Mesendoderm (in vitro differentiated cells): Measurements from ENCODE around the gene AP2S1.
A peak's percentile ranks its signal among the peaks of the same experiment; 100 is the strongest.

Source experiments
- DNase-seq: peaks from one replicate; pipeline ENCODE4 v3.0.0; 2013
- H2AK5ac ChIP-seq: 2 replicates; pipeline ENCODE4 v1.6.1; 2013; ENCODE audit warnings: low read length, inconsistent platforms
- H2BK120ac ChIP-seq: 2 replicates; pipeline ENCODE4 v1.6.1; 2013; ENCODE audit warnings: low read depth, mild to moderate bottlenecking, low read length, moderate library complexity, mixed read lengths
- H2BK15ac ChIP-seq: replicated peaks from 2 replicates; pipeline ENCODE4 v1.6.1; 2013; ENCODE audit warnings: low read depth, mild to moderate bottlenecking, moderate library complexity
- H2BK5ac ChIP-seq: 2 replicates; pipeline ENCODE4 v1.6.1; 2013; ENCODE audit warnings: low read length, inconsistent platforms
- H3K18ac ChIP-seq: 2 replicates; pipeline ENCODE4 v1.6.1; 2013; ENCODE audit warnings: mild to moderate bottlenecking, low read length, mixed read lengths
- H3K23ac ChIP-seq: one replicate; pipeline ENCODE4 v1.6.1; 2013; ENCODE audit warnings: low read length
- H3K27ac ChIP-seq: 2 replicates; pipeline ENCODE4 v1.5.1; 2013; ENCODE audit warnings: low read depth, mild to moderate bottlenecking, inconsistent platforms, low read length, moderate library complexity
- H3K27me3 ChIP-seq: 2 replicates; pipeline ENCODE4 v1.6.1; 2013; ENCODE audit warnings: low read length, control low read depth, mild to moderate bottlenecking, inconsistent platforms; ENCODE audit not compliant: insufficient read depth, poor library complexity
- H3K36me3 ChIP-seq: 2 replicates; pipeline ENCODE4 v1.6.1; 2013; ENCODE audit warnings: low read length, inconsistent platforms; ENCODE audit not compliant: control insufficient read depth, insufficient read depth
- H3K4ac ChIP-seq: one replicate; pipeline ENCODE4 v1.6.1; 2013; ENCODE audit warnings: low read depth, mild to moderate bottlenecking, low read length, moderate library complexity
- H3K4me1 ChIP-seq: 2 replicates; pipeline ENCODE4 v1.6.1; 2013; ENCODE audit warnings: low read depth, low read length, inconsistent platforms; ENCODE audit not compliant: control insufficient read depth
- H3K4me2 ChIP-seq: 2 replicates; pipeline ENCODE4 v1.6.1; 2013; ENCODE audit warnings: low read length
- H3K4me3 ChIP-seq: 2 replicates; pipeline ENCODE4 v1.5.1; 2013; ENCODE audit warnings: mild to moderate bottlenecking, low read length
- H3K56ac ChIP-seq: one replicate; pipeline ENCODE4 v1.6.1; 2013; ENCODE audit warnings: low read length
- H3K79me1 ChIP-seq: 2 replicates; pipeline ENCODE4 v1.6.1; 2013; ENCODE audit warnings: low read length, inconsistent platforms
- H3K79me2 ChIP-seq: 2 replicates; pipeline ENCODE4 v1.6.1; 2013; ENCODE audit warnings: mild to moderate bottlenecking, low read length; ENCODE audit not compliant: control insufficient read depth, insufficient read depth
- H3K9ac ChIP-seq: 2 replicates; pipeline ENCODE4 v1.6.1; 2013; ENCODE audit warnings: low read length, inconsistent platforms
- H4K5ac ChIP-seq: one replicate; pipeline ENCODE4 v1.6.1; 2013; ENCODE audit warnings: low read length
- H4K8ac ChIP-seq: one replicate; pipeline ENCODE4 v1.6.1; 2013; ENCODE audit warnings: low read depth, mild to moderate bottlenecking, control low read depth, low read length, moderate library complexity
- WGBS: extraction: QIAGEN DNeasy Blood & Tissue Kit; methylation state at CpG from one replicate; pipeline ENCODE4 v1.1.7; 2013; ENCODE audit warnings: low lambda C conversion rate, missing lambda C conversion rate; ENCODE audit not compliant: insufficient coverage; ENCODE audit errors: extremely low coverage; 5-methylcytosine and 5-hydroxymethylcytosine counted together

The AP2S1 gene

DNA sequence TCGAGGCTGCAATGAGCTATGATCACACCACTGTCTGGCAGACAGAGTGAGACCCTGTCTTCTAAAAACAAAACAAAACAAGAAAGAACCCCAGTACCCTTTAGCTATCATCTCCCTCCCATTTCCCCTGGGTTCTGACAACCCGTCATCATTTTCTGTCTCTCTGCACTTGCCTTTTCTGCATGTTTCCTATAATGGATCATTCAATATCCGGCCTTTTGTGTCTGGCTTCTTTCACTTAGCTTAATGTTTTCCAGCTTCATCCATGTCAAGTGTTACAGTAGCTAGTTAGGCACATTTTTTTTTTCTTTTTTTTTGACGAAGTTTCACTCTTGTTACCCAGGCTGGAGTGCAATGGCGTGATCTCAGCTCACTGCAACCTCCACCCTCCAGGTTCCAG, 16.5 kb downstream of the AP2S1 start:
- H2AK5ac ChIP-seq: no peak overlapping the region

DNA sequence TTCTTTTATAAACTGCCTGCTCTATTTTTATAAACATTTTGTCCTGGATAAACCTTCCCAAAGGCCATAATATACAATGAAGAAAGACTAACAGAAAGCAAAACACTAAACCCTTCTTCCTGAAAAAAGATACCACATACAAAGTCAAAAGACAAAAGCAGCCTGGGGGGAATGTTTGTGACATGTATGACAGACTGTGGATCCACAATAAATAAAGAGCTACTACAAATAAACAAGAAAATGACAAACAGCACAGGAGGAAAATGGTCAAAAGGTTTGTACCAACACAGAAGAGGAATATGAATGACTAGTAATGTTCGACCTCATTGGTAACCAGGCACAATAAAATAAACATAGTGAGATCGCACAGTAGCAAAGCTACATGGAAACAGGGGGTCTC, 19.8 kb downstream of the AP2S1 start:
- Histone ChIP-seq H3K27me3 (no peaks in the 10 kb centered on the region), H2AK5ac (no peak overlapping the region)
- WGBS: no CpG with 5 or more reads among the region's 2 CpGs

More for the DNA sequence above, 16.5 kb downstream of the AP2S1 start:
- H2BK15ac ChIP-seq: no peak overlapping the region
- no peak overlapping the region for H3K4ac ChIP-seq
- H3K9ac ChIP-seq: no peak overlapping the region
- H3K79me1 ChIP-seq: no peaks in the 10 kb centered on the region
- H3K27me3 ChIP-seq: no peaks in the 10 kb centered on the region
- H3K36me3 ChIP-seq: no peaks in the 10 kb centered on the region
- H3K4me3 ChIP-seq: no peak overlapping the region
- H3K4me2 ChIP-seq: no peak overlapping the region
- WGBS: no CpG with 5 or more reads among the region's 5 CpGs
- no peak overlapping the region for H2BK5ac ChIP-seq
- H2BK120ac ChIP-seq: no peak overlapping the region
- H3K79me2 ChIP-seq: no peaks in the 10 kb centered on the region
- H3K56ac ChIP-seq: no peak overlapping the region
- H4K8ac ChIP-seq: no peak overlapping the region
- no peaks in the 10 kb centered on the region for H3K4me1 ChIP-seq
- H3K23ac ChIP-seq: no peak overlapping the region
- H4K5ac ChIP-seq: no peak overlapping the region
- H3K27ac ChIP-seq: no peak overlapping the region
- no peak overlapping the region for H3K18ac ChIP-seq
- no peak for DNase-seq

DNA sequence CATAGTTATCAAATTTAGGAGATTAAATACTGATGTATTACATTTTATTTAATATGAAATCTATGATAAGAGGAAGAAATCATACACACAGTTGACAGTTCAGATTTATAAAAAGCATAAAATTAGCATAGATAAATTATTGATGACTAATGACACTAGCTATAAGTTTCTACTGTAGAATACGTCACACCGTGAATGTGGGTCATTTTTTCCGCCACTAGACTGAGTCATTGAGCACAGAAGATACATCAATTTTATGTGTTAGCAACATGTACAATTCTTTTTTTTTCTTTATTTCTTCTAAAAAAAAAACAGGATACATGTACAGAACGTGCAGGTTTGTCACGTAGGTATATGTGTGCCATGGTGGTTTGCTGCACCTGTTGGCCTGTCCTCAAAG, 22.2 kb downstream of the AP2S1 start:
- Histone ChIP-seq H3K36me3 (no peaks in the 10 kb centered on the region), H3K27me3 (no peaks in the 10 kb centered on the region), H3K79me1 (no peaks in the 10 kb centered on the region), H3K4me2 (no peak overlapping the region), H3K27ac (no peak overlapping the region), H3K79me2 (no peaks in the 10 kb centered on the region), H3K18ac (no peak overlapping the region), H3K56ac (no peak overlapping the region), H2AK5ac (no peak overlapping the region), H2BK120ac (no peak overlapping the region), H3K4me3 (no peak overlapping the region), H3K4me1 (no peaks in the 10 kb centered on the region), H2BK5ac (no peak overlapping the region), H3K23ac (no peak overlapping the region), H4K8ac (no peak overlapping the region), H3K9ac (no peak overlapping the region), H4K5ac (no peak overlapping the region), H2BK15ac (no peak overlapping the region), H3K4ac (no peak overlapping the region)
- DNase-seq: no peak
- WGBS: no CpG with 5 or more reads among the region's 5 CpGs

More for the DNA sequence above, 19.8 kb downstream of the AP2S1 start:
- no peak overlapping the region for H3K56ac ChIP-seq
- H3K27ac ChIP-seq: no peak overlapping the region
- H2BK15ac ChIP-seq: no peak overlapping the region
- no peak overlapping the region for H3K18ac ChIP-seq
- H3K36me3 ChIP-seq: no peaks in the 10 kb centered on the region
- H3K79me1 ChIP-seq: no peaks in the 10 kb centered on the region
- H3K9ac ChIP-seq: no peak overlapping the region
- H4K5ac ChIP-seq: no peak overlapping the region
- DNase-seq: no peak
- no peak overlapping the region for H3K4me2 ChIP-seq
- H2BK5ac ChIP-seq: no peak overlapping the region
- no peaks in the 10 kb centered on the region for H3K4me1 ChIP-seq
- no peak overlapping the region for H2BK120ac ChIP-seq
- H4K8ac ChIP-seq: no peak overlapping the region
- H3K23ac ChIP-seq: no peak overlapping the region
- no peaks in the 10 kb centered on the region for H3K79me2 ChIP-seq
- H3K4ac ChIP-seq: no peak overlapping the region
- H3K4me3 ChIP-seq: no peak overlapping the region

DNA sequence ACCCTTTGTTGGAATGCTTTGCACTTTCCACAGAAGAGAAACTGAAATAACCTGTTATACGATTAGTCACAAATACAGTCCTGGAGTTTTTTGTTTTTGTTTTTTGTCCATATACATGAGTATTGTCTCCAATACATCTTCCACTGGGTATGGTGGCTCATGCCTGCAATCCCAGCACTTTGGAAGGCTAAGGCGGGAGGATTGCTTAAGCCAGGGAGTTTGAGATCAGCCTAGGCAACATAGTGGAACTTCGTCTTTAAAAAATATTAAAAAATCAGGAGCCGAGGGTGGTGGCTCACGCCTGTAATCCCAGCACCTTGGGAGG, 25.0 kb downstream of the AP2S1 start:
- Histone ChIP-seq H4K5ac (no peak overlapping the region), H4K8ac (no peak overlapping the region), H3K4ac (no peak overlapping the region), H2BK120ac (no peak overlapping the region), H3K23ac (no peak overlapping the region), H2BK15ac (no peak overlapping the region), H3K79me1 (no peaks in the 10 kb centered on the region), H3K27me3 (no peaks in the 10 kb centered on the region), H3K4me1 (no peaks in the 10 kb centered on the region), H3K4me3 (no peak overlapping the region), H2AK5ac (no peak overlapping the region), H3K36me3 (no peaks in the 10 kb centered on the region), H3K18ac (no peak overlapping the region), H3K4me2 (no peak overlapping the region), H3K56ac (no peak overlapping the region), H3K27ac (no peak overlapping the region), H2BK5ac (no peak overlapping the region), H3K9ac (no peak overlapping the region), H3K79me2 (no peaks in the 10 kb centered on the region)
- no CpG with 5 or more reads among the region's 5 CpGs for WGBS
- no peak for DNase-seq

DNA sequence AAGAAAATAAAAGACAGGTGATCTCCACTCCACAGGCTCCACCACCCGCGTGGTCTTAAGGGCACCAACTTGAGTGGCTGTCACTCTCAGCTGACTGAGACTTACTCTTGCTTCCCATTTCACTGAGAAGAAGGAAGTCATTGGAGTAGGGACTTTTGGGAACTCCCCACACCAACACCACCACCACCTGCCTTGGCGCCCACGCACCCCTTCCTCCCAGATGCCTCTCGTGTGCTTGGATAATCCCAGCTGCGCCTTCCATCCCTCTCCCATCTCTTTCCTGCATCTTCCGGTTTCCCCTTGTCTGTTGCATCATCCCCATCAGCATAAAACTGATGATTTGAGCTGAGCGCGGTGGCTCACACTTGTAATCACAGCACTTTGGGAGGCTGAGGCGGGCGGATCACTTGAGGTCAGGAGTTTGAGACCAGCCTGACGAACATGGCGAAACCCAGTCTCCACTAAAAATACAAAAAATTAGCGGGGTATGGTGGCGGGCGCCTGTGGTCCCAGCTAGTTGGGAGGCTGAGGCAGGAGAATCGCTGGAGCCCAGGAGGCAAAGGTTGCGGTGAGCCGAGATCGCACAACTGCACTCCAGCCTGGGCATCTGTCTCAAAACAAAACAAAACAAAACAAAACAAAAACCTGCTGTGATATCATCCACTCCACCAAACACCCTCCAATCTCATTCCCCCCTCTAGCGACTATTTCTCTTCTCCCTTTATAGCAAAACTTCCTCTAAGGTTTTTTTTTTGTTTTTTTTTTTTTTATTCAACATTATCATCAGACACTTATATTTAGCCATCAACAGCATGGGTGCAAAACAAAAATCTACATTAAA, 25.5 kb downstream of the AP2S1 start:
- Histone ChIP-seq H3K27ac (no peak overlapping the region), H3K36me3 (no peaks in the 10 kb centered on the region), H3K23ac (no peak overlapping the region), H3K56ac (no peak overlapping the region), H3K4ac (no peak overlapping the region), H4K8ac (no peak overlapping the region), H3K27me3 (no peaks in the 10 kb centered on the region), H3K79me1 (no peaks in the 10 kb centered on the region), H2BK15ac (no peak overlapping the region), H3K79me2 (no peaks in the 10 kb centered on the region), H3K4me1 (no peaks in the 10 kb centered on the region), H3K18ac (no peak overlapping the region), H3K4me3 (no peak overlapping the region), H2AK5ac (no peak overlapping the region), H3K4me2 (no peak overlapping the region), H2BK5ac (no peak overlapping the region), H3K9ac (no peak overlapping the region), H2BK120ac (no peak overlapping the region), H4K5ac (no peak overlapping the region)
- DNase-seq: no peak
- WGBS: no CpG with 5 or more reads among the region's 21 CpGs

DNA sequence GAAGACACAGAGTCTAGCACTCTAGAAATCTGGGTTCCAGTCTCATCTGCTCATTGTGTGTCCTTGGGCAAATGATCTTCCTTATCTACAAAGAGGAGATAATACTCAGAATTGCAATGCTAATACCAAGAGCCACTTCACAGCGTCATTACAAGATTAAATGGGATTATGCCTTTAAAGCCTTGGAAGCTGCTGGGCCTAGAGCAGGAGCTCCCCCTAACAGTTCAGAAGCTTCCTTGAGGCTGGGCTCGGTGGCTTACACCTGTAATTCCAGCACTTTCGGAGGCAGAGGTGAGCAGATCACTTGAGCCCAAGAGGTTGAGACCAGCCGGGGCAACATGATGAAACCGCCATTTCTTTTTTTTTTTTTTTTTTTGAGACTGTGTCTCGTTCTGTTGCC, 27.6 kb downstream of the AP2S1 start:
- no CpG with 5 or more reads among the region's 6 CpGs for WGBS
- H3K4ac ChIP-seq: no peak overlapping the region
- no peaks in the 10 kb centered on the region for H3K79me1 ChIP-seq
- no peaks in the 10 kb centered on the region for H3K36me3 ChIP-seq
- no peak overlapping the region for H3K18ac ChIP-seq
- no peak overlapping the region for H3K9ac ChIP-seq
- no peaks in the 10 kb centered on the region for H3K79me2 ChIP-seq
- DNase-seq: peak; percentile 77
- no peaks in the 10 kb centered on the region for H3K4me1 ChIP-seq
- H4K5ac ChIP-seq: no peak overlapping the region
- no peak overlapping the region for H2BK120ac ChIP-seq
- H2BK5ac ChIP-seq: no peak overlapping the region
- no peak overlapping the region for H3K4me3 ChIP-seq
- no peak overlapping the region for H2AK5ac ChIP-seq
- H3K23ac ChIP-seq: no peak overlapping the region
- H4K8ac ChIP-seq: no peak overlapping the region
- no peak overlapping the region for H3K4me2 ChIP-seq
- H2BK15ac ChIP-seq: no peak overlapping the region
- H3K27me3 ChIP-seq: no peaks in the 10 kb centered on the region
- H3K56ac ChIP-seq: no peak overlapping the region
- H3K27ac ChIP-seq: no peak overlapping the region
